Calu3 (cell line): ENCODE results near the gene PDGFD. TPM values are rescaled to one million over a fixed set of nuclear protein-coding genes. Genes with fewer than 3 reads are reported as not detected.
A peak's percentile ranks its signal among the peaks of the same experiment; 100 is the strongest.

Experiments
- BruUV-seq: library from RNA; stranded (reverse); fragments of 400-500 nt; replicated peaks from 2 replicates; lab custom pipeline; 2021; lab: Mats Ljungman, UMichigan
- CTCF ChIA-PET: fragments of 300-600 bp; sonication (Branson Sonifier 250); formaldehyde crosslinking; loops from one replicate; lab custom pipeline; 2022; ENCODE audit warnings: antibody characterized with exemption; lab: Charles Lee
- DNase-seq: peaks from one replicate; pipeline ENCODE4 v3.0.0; 2022
- H3K27ac Mint-ChIP-seq: one replicate; pipeline ENCODE4 v1.8.0; 2022; ENCODE audit warnings: mixed read lengths; ENCODE audit not compliant: unreplicated experiment
- H3K27me3 Mint-ChIP-seq: one replicate; pipeline ENCODE4 v1.8.0; 2022; ENCODE audit warnings: mixed read lengths; ENCODE audit not compliant: unreplicated experiment
- H3K36me3 Mint-ChIP-seq: one replicate; pipeline ENCODE4 v1.8.0; 2022; ENCODE audit warnings: mild to moderate bottlenecking, moderate library complexity, mixed read lengths; ENCODE audit not compliant: insufficient read depth, unreplicated experiment
- H3K4me1 Mint-ChIP-seq: one replicate; pipeline ENCODE4 v1.8.0; 2022; ENCODE audit warnings: mild to moderate bottlenecking, low read depth, mixed read lengths; ENCODE audit not compliant: unreplicated experiment
- H3K4me3 Mint-ChIP-seq: one replicate; pipeline ENCODE4 v1.8.0; 2022; ENCODE audit warnings: mild to moderate bottlenecking, low read depth, moderate library complexity, mixed read lengths; ENCODE audit not compliant: unreplicated experiment
- H3K9me3 Mint-ChIP-seq: one replicate; pipeline ENCODE4 v1.8.0; 2022; ENCODE audit warnings: low read depth, mixed read lengths; ENCODE audit not compliant: unreplicated experiment
- CTCF ChIP-seq: fragments of 200-600 bp; IDR thresholded peaks from one replicate; pipeline ENCODE4 v1.8.0; 2022; ENCODE audit warnings: antibody characterized with exemption; ENCODE audit not compliant: unreplicated experiment
- intact Hi-C: fragments of 100-400 bp; cut with micrococcal nuclease; formaldehyde crosslinking; loops from one replicate; pipeline ENCODE4 v1.10.0; 2022; ENCODE audit not compliant: unreplicated experiment
- total RNA-seq: library from RNA; stranded (reverse); gene quantifications from 2 replicates; pipeline ENCODE4 v1.2.3, GENCODE V29; 2022

The PDGFD gene
- total RNA-seq, 1 experiment from 2014 or later = 5.1 TPM

DNA sequence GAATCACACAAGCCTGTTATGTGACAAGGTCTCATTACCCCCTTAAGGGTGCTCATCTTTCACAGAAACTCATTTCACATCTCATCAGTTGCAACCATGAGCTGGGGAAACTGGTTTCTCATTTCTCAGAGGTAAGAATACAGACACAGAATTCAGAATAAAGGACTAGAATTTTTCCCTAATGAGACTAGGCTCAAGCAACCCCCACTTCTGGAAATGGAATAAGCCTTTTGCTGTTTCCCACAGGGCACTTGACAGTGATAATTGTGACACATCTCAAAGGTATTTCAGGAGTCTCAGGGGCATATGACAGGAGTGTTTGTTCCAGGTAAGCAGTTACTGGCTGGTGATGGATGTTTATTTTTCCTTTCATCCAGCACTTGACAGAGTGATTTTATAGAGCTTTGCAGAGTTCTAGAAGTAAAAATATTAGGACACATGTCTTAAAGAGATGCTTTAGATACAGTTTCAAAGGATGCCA is 240.5 kb downstream of the PDGFD start:
- TF ChIP-seq CTCF = no peak
- H3K4me1 Mint-ChIP-seq = peaks cover 38% of the 10 kb centered on the region
- no peaks in the 10 kb centered on the region for H3K36me3 Mint-ChIP-seq
- no TSS peak for BruUV-seq
- peak; percentile 4 for DNase-seq
- CTCF ChIA-PET = interaction anchor here (0.6 kb wide), 1 partner anchor 1298 kb away, joined by 4 read pairs; no protein-coding TSS in a partner anchor
- no peak overlapping the region for H3K4me3 Mint-ChIP-seq
- H3K27ac Mint-ChIP-seq = peak overlapping the region; percentile 62
- no peaks in the 10 kb centered on the region for H3K9me3 Mint-ChIP-seq
- intact Hi-C loops = loop anchor here (5.0 to 10.0 kb wide), 2 partner anchors 116 to 1941 kb away; no protein-coding TSS in a partner anchor
- H3K27me3 Mint-ChIP-seq = no peaks in the 10 kb centered on the region

- peaks cover 43% of the 10 kb centered on the region for H3K4me1 Mint-ChIP-seq
- no peak for TF ChIP-seq CTCF
- H3K27me3 Mint-ChIP-seq = no peaks in the 10 kb centered on the region
- no peaks in the 10 kb centered on the region for H3K9me3 Mint-ChIP-seq
- H3K36me3 Mint-ChIP-seq = no peaks in the 10 kb centered on the region
- intact Hi-C loops = loop anchor here (2.0 to 10.0 kb wide), 3 partner anchors 114 to 1944 kb away; no protein-coding TSS in a partner anchor
- no peak overlapping the region for H3K4me3 Mint-ChIP-seq
- BruUV-seq = no TSS peak
- no peak for DNase-seq
- CTCF ChIA-PET = no interaction called here
- no peak overlapping the region for H3K27ac Mint-ChIP-seq
Observed at GRCh38 chr11:103920933-103921332, 243.0 kb downstream of the PDGFD start.

GRCh38 chr11:103920449-103920848 is 243.5 kb downstream of the PDGFD start:
- H3K27me3 Mint-ChIP-seq = no peaks in the 10 kb centered on the region
- CTCF ChIA-PET = no interaction called here
- no peak overlapping the region for H3K27ac Mint-ChIP-seq
- H3K36me3 Mint-ChIP-seq = no peaks in the 10 kb centered on the region
- DNase-seq = no peak
- peaks cover 43% of the 10 kb centered on the region for H3K4me1 Mint-ChIP-seq
- no TSS peak for BruUV-seq
- intact Hi-C loops = loop anchor here (2.0 to 10.0 kb wide), 3 partner anchors 113 to 1944 kb away; no protein-coding TSS in a partner anchor
- no peak for TF ChIP-seq CTCF
- no peak overlapping the region for H3K4me3 Mint-ChIP-seq
- H3K9me3 Mint-ChIP-seq = no peaks in the 10 kb centered on the region

- DNase-seq = no peak
Observed at GRCh38 chr11:103910721-103911120, 253.2 kb downstream of the PDGFD start.

More at GRCh38 chr11:103910721-103911120, 253.2 kb downstream of the PDGFD start:
- CTCF ChIA-PET = no interaction called here
- Mint-ChIP-seq H3K27ac (no peak overlapping the region), H3K27me3 (no peaks in the 10 kb centered on the region), H3K9me3 (peaks cover 10% of the 10 kb centered on the region), H3K4me3 (no peak overlapping the region), H3K4me1 (no peaks in the 10 kb centered on the region), H3K36me3 (no peaks in the 10 kb centered on the region)
- intact Hi-C loops = no loop called here
- no peak for TF ChIP-seq CTCF
- BruUV-seq = no TSS peak
